T-helper 1 cell (primary cell): Measurements from ENCODE around the gene LGI2.
"Not testable (repeated sequence)": the region's sequence is repeated elsewhere in the genome, so short reads cannot be mapped to it uniquely, and the experiment has no call there.

ENCODE experiments used
- DNase-seq, 5 donors: peaks; one replicate each; pipeline ENCODE4 v3.0.0-alpha.2; 2012 to 2020

Gene LGI2

DNA sequence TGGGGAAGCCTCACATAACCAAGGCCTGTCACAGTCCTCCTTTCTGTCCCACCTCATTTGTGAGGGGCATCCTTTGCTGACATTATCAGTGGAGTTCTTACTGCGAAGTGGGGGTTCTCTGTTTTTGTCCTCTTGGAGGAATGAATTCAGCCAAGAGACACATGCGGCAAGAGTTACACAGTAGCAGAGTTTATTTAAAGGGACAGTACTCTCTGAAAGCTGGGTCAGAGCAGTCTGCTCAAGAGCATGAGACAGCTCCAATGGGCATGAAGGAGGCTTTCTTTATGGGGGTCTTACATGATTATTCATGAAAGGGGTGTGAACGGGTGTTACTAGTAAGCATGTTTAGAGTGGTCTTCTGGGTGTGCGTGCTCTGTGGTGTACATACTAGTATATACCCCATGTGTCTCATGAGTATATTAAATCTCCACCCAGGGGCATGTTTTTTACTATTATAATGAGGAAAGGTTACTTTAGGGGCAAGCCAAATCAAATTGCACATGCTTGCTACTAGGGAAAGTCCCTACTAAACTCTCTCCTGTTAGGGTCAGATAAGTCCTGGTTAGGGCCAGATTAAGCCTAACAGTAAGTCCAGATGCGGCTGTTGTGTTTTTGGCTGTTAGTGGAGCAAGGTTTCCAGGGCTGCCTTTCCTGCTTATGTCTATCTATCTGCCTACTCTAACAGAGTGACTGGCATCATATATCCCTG, 19.8 kb upstream of the LGI2 start:
- DNase-seq = no peak

DNA sequence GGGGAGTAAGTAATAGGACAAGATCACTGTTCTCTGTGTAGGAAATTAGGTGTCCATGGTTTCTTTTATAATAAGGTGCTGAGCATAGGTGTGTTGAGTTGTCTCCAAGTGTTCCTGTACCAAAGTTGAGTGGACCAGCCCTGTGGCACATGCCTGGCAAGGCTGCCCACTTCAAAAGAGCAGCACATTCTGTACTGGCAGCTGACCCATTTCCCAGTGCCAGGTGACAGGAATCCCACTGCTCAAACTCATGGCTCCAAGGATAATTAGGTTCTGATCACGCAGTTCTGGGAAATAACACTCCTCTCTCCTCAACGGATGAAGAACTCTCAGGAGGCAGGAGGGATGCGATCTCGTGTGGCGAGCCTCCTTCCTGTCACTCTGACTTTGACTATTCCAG, 12.8 kb upstream of the LGI2 start:
- DNase-seq = no peak

DNA sequence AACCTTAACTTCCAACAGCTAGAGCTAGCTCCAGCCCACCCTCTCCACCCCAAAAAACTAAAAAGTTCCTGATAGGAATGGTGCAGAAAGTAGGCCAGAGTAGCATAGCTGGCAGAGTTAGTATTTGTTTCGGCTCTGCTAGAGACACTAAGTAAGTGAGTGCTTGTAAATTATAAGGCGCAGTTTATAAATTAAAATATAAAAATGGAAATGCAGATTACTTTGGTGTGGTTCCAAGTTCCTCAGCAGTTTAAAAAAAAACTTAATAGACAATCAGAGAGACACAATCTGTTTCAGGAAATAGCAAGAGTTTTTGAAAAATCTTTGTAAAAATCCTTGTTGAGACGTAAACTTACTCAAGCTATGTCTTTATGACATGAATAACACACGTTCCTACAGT, 2.8 kb upstream of the LGI2 start:
- no peak for DNase-seq

DNA sequence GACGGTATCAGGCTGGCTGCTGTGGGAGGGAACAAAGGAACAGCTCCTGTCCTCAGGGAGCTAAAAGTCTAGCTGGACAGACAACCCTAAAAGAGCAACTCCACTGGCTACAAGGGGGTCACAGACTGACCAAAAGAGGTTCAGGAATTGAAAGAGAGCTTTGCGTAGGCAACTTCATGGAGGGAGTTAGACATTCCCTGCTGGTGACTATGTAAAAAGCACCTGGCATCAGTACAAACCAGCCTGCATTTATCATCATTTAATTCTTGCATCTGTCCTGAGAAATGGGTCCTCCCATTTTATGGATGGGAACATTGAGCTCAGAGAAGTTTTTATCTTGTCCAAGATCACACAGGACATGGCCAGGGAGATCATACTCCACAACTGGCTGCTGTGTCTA, 1.4 kb upstream of the LGI2 start:
- DNase-seq = no peak

DNA sequence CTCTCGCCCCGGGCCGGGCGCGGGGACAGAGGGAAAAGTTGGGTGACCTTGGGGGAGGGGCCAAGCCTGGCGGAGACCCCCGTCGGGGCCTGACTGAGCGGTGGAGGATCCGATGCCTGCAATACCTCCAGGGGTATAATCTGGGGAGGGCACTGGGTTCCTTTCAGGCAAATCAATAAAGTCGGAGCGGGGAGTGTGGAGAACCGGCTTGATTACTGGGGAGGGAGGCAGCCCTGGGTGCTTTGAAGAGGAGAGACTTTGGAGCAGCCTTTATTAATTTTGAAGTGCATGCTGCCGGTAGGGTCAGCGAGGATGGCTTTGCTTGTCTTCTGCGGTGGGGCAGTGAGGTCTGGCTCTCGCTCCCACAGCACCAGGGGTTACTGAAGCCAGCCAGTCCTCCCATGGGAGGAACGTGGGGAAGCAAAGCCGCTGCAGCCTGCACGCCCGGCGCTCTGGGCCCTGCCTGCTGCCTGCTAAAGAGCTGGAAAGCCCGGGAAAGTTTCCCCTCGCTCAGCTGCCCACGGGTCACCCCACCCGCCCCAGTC, 403 bp upstream of the LGI2 start:
- no peak for DNase-seq

DNA sequence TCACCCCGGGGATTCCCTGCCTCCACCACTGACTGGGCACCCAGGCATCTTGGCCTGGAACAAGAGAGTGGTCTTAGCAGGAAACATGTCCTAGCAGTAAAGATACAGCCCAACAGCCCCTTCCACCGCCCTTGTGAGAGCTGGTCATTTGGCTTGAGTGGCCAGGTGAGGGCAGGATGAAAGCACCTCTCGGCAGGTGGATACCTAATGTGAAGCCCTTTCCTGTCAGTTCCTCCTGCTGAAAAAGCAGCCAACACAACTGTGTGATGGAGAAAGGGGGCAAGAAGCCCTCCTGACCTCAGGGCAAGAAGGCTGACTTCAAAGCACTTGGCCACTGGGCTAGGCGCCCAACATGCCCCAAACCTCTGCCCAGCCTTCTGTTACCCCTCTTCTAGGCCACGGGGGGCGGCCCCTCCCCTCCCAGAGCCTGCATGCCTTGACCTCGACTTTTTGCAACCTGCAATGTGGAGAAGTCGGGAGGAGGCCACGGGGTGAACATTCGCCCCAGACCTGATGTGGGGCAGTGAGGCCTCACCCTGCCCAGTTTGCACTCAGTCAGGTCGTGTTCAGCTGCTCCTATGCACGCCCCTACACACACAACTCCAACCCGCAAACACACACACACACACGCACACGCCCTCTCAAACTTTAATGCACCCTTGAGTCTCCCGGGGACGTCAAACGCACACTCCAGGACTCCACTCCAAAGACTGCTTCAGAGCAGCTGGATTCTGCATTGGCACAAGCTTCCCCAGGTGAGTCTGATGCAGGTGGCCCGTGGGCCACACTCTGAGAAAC, 1.1 kb downstream of the LGI2 start:
- no peak for DNase-seq

DNA sequence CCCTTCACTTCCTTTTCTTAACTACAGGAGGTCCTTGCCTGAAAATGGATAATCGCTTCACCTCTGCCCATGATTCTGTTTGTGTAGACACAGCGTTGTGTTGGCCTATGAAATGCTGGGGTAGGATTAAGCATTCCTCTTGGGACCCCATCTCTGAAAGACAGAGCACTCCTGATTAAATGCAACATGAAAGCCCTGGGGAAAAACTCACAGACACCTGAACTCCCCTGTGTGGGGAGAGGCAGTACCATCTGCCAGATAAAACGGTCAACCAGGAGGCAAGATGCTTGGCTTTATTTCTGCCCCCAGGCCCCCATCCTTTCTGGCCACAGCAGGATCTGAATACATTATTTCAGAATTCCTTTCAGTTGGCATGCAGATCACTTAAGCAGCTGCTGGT, 1.9 kb downstream of the LGI2 start:
- no peak for DNase-seq

DNA sequence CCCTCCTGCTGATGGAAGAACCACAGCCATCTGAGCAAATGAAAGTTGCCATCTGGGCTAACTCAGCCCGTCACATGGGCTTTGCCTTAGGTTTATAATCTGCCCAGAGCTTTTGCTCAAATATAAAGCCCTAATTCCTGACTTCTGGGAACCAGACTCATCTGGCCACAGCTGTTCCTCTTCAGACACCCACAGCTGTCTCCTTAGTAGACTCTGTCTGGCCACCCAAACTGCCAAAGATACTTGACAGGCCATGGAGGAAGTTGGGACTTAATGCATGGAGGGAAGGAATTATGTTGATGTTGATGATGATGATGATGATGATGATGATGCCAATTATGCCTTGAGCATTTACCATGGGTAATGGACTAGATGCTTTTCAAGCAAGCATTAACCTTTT, 8.0 kb downstream of the LGI2 start:
- no peak for DNase-seq

DNA sequence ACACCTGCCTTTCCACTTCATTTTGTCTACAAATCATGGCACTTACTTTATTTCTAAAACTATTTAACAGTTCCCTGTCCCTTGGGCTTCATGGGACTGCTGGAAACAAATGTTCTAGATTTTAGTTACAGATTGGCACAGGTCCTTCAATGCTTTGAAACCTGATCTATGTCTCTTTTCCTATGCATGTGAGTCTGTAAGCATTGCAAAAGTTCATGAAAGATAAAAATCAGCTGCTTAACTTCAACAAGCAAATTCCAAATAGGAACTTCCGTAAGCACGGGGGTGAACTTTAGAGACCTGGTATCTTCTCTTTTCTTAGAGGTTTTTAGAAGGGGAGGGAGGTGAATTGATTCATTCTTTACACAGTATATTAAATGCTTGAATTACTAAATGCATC, 9.5 kb downstream of the LGI2 start:
- no peak for DNase-seq

DNA sequence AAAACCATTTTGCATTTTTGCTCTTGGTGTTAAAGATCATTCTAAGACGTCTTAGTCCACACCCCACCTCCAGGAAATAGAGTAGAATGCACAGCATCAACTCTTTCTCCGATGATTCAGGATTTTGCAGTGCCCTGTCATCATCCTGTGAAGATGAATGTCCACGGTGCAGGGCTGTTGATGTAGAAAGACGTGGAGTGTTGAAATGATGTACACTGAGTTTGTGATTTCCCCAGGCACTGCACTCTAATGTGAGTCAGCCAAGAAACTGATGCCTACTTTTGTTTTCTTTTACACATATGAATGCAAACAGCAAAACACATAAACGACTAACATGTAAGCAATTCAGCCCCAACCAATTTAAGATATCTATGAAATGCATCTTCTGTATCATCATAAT, 10.5 kb downstream of the LGI2 start:
- DNase-seq = no peak

DNA sequence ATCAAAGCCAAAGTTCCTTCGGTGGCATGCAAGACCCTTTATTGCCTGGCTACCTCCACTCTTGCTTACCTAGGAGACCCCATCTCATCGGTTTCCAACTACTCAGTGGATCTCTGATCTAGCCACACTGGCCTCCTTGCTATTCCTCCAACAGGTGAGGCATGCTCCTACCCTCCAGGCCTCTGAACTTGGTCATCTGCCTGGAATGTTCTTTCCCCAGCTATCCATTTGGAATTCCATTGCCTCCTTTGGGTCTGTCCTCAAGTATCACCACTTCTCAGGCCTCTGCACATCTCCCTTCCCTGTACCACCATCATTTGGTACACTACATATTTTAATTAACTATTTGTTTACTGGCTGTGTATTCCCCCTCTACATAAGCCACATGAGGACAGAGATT, 11.2 kb downstream of the LGI2 start:
- DNase-seq = no peak

DNA sequence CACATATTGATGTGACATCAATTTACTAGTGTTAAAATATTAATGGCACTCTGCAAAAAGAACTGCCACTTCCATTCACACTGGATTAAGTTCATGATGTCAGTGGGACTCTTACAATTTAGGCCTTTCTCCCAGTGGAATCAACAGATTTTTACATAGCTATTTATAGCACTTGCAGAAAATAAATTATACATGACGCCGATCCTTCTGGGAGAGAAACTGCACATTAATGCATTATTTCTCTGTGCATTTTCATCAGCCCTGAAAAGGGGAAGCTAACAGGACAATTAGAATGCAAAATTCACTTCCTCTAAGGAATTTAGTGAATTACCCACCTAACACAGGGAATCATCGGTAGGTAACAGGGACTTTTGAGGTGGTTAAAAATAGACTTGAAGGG, 15.7 kb downstream of the LGI2 start:
- no peak for DNase-seq

DNA sequence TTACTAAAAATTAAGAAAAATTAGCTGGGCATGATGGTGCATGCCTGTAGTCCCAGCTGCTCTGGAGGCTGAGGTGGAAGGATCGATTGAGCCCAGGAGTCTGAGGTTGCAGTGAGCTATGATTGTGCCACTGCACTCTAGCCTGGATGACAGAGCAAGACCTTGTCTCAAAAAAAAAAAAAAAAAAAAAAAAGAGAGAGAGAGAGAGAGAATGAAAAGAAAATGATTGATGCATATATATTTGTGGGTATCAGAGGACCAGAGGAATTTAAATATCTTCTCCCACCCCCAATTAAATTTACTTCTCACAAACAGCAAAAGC, 16.1 kb downstream of the LGI2 start:
- DNase-seq = not testable (repeated sequence)

DNA sequence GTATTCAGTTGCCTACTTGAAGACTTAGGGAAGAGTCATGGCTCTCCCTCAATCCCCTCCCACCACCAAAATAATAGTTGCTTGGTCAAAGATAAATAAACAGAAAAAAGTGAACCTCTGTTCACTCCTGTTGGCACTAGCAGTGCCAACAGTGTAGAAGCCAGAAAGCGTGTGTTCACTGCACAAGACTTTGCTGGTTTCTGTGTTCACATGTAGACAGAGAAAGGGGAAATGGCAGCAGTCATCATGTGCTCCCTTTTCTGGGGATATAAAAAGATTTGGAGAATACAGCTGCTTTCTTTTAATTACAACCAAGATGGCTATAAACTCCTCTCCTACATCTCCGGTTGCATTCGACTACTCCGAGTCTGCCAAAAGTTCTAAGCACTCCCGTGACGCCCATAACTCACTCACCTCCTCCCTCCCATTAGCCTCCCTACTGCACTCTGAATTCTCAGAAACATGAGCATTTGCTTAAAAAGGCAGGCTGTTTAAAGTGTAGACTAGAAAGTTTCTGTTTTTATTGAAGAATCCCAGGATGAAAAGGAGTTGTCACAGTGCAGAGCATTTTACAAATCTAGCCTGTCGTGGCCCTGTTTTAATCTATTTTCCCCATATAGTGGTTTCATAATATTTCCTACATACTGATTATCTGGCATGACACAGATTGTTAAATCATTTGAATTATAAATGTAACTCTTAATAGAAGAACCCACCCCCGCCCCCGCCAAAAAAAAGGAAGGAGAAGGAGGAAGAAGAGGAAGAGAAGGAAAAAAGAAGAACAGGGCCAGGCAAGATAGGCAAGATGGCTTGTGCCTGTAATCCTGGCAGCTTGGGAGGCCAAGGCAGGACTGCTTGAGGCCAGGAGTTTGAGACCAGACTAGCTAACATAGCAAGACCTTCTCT, 16.7 kb downstream of the LGI2 start:
- no peak for DNase-seq

DNA sequence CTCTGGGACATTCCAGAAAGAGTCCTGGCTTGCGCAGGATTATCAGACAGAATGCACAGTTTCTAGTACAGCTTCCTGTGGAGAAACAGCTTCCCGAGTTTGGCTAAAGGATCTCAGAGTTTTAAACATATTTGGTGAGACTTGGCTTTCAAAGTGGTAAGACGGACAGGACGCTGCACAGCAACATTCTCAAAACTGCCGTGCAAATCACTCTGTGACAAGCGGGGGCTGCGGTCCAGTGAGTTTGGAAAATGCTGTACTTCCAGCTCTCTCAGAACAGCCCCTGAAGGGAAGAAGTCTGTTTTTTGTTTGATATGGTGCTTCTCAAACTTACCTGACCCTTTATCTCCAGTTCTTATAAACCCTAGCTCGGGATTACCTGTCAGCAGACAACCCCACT, 18.1 kb downstream of the LGI2 start:
- DNase-seq = no peak

DNA sequence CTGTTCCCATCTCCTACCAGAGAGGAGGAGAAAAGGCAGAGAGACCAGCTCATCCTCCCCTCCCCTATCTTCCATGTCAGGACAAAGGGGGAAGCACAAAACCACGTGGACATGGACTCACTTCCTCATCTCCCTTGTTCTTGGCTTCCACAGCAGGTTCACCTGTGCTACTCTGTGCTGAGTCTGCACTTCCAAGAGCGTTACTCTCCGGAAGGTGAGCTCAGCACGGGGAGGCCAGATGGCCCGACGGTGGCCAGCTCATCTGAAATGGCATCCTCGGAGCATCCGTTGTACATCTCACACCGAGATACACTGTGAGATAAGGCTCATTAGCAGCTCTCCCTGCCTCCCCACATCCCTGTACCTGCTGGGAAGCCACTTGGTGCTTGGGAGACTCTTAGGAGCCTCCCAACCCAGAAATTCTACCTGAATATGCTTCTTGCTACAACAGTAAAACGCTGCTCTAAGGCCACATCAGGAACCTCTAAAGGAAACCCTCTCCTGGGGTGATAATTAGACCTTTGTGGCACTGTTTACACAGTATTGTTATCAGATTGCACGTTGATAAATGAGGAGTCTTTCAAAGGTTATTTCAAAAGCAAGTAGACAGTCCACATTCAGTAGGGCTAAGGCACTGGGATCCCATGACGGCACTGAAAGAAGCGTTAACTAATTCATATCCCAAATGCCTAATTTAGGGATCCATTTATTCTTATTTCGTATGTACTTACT, 19.4 kb downstream of the LGI2 start:
- DNase-seq = no peak

DNA sequence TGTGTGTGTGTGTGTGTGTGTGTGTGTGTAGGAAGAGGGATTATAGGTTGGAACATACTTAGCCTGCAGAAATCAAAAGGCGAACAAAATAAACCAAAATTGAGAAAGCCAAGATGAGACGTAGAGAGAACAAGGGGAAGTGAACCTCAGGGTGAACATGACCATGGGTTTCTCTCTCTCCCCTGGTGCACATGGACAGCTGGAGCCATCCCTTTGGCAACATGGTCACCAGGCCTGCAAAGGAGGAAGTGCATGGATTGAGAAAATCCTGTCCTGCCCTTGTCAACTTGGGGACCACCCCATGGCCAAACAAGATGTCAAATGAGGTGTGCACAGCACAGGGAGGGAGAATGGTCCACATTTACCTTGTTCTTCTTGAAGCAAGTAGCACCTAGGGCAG, 23.1 kb downstream of the LGI2 start:
- no peak for DNase-seq

DNA sequence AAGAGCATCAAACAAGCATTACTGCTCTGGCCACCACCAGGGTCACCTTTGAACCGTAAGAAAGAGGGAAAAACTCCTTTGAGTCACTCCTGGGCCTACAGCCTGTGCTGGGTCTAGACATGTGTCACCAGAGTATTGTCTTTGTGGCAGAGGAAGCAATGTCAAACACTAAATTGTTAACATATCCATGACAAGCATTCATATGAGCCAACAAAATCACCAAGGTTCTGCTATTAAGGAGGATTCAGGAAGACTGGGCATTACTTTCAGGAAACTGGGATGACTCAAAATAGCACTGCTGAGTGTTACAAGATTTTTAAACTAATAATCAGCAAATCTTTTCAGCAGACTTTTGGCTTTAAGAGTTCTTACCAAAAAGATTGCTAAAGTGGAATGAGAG, 28.1 kb downstream of the LGI2 start:
- DNase-seq = no peak

DNA sequence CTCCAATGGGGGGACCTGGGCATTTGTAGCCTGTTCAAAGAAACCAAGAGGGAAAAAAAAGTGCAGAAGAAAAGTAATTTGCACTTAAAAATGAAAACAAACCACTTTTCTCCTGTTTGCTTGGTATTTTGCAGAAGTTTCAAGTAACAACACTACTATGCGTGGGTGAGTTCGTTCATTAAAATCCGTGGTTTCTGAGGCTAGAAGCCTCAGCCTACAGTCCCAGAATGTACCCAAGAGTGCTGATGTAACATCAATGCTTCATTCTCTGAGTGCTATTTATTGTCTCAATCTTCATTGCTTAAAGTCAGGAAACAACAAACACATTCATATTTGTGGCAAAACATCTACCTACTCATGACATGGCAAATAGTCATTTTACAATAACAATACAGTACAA, 29.2 kb downstream of the LGI2 start:
- no peak for DNase-seq

DNA sequence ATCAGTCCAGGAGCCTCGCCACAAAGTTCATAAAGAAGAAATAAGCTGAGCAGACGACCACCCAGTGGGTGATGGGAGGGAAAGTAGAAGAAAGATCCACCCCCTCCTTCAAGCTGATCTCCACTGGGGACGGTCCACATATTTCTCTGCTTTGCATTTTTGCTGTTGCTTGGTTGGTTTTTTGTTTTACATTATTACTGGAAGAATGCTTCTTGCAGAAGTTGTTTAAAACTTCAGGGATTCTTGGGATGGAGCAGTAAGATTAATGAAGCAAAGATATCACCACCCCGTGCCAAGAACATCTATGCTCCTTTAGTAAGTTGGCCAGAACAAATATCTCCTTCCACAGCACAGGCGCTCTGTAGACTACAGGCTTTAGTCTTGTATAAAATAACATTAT, 30.1 kb downstream of the LGI2 start:
- DNase-seq = no peak

DNA sequence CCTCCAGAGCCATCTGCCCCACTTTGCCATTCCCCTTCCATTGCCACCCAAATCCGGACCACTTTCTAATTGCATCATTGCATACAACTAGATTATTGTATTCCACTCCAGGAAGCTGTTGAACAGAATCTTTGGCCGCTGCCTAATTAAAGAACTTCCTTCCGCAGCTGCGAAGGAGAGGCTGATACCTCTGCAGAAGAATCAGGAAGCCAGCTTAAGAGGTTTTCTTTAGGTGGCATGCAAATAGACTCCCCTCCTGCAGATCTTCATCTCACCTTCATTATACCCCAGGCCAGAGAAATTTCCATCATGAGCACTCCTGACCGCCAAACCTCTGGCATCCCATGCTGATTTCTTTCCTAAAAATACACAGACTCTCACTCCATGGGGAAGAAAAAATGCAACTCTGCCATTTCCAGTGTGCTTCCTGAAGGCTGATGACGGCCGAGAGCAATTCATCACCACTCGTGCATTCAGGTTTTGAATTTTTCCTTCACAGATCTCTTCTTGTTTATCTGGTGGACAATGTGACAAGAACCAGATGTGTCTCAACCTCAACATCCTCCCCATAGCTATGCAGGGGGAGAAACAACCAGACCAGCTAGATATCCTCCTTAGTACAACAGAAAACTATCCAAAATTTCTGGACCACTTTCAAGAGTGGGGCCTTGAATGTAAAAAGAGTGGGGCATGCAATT, 31.2 kb downstream of the LGI2 start:
- DNase-seq = no peak

DNA sequence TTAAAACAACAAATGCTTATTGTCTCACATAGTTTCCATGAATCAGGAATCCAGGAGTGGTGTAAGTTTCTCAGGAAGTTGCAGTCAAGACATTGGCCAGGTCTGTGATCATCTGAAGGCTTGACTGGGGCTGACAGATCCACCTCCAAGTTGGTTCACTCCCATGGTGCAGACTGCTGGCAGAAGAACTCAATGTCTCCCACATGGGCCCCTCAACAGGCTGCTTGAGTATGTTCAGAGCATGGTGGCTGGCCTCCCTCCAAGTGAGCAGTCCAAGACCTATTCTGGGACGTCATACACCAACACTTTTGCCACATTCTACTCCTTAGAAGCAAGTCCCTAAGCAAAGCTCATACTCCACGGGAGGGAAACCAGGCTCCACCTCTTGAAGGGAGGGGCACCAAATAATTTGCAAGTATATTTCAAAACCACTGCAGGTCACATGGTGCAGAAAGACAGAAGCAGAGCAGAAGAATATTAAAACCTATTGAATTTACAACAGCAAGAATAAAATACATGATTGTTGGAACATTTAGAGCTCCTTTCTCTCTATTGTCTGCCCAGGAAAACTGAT, 35.3 kb downstream of the LGI2 start:
- DNase-seq = no peak
